Small intestine (tissue), 7 donors: ENCODE measurements around the gene UPK3A. TPM values are rescaled to one million over a fixed set of nuclear protein-coding genes. Genes with fewer than 3 reads are reported as not detected.

ENCODE experiments used
- DNase-seq, 2 donors: peaks; one replicate each; pipeline versions ENCODE4 v3.0.0 to v3.0.0-alpha.2; 2013
- FAIRE-seq: peaks from 2 replicates; lab custom pipeline; 2012; peaks lifted over from hg19 to GRCh38; lab: Jason Lieb, UNC
- H3K27ac ChIP-seq, 3 donors: one replicate each; pipeline ENCODE4 v1.5.1; 2013; ENCODE audit warnings: low read length in 2 of 3, mild to moderate bottlenecking in 2 of 3, control low read depth in 1 of 3, inconsistent platforms in 1 of 3, low read depth in 1 of 3, moderate library complexity in 1 of 3
- H3K27me3 ChIP-seq, 3 donors: one replicate each; pipeline ENCODE4 v1.6.1; 2013; ENCODE audit warnings: low read length in 3 of 3, inconsistent platforms in 1 of 3; ENCODE audit not compliant: control insufficient read depth in 3 of 3, insufficient read depth in 3 of 3
- H3K36me3 ChIP-seq, 3 donors: one replicate each; pipeline ENCODE4 v1.6.1; 2013; ENCODE audit warnings: low read length in 3 of 3, inconsistent platforms in 1 of 3, low read depth in 1 of 3, mild to moderate bottlenecking in 1 of 3, moderate library complexity in 1 of 3; ENCODE audit not compliant: control insufficient read depth in 3 of 3, insufficient read depth in 2 of 3
- H3K4me1 ChIP-seq, 3 donors: one replicate each; pipeline ENCODE4 v1.6.1; 2013; ENCODE audit warnings: low read length in 2 of 3, inconsistent platforms in 1 of 3, low read depth in 1 of 3, mild to moderate bottlenecking in 1 of 3, moderate library complexity in 1 of 3; ENCODE audit not compliant: control insufficient read depth in 3 of 3, insufficient read depth in 2 of 3
- H3K4me3 ChIP-seq, 3 donors: one replicate each; pipeline ENCODE4 v1.5.1; 2013; ENCODE audit warnings: low read length in 3 of 3, control low read depth in 1 of 3, inconsistent platforms in 1 of 3, low read depth in 1 of 3, mild to moderate bottlenecking in 1 of 3, moderate library complexity in 1 of 3
- H3K9me3 ChIP-seq, 2 donors: one replicate each; pipeline ENCODE4 v1.6.1; 2013; ENCODE audit warnings: low read depth in 1 of 2, low read length in 1 of 2; ENCODE audit not compliant: control insufficient read depth in 2 of 2, insufficient read depth in 1 of 2
- WGBS, 3 donors: extraction: QIAGEN DNeasy Blood & Tissue Kit; methylation state at CpG; one replicate each; pipeline ENCODE4 v1.1.7; 2013; 5-methylcytosine and 5-hydroxymethylcytosine counted together
- polyA plus RNA-seq, 4 donors: library from polyadenylated mRNA; stranded (reverse) in 3 of 4; unstranded in 1 of 4; fragments of 200-250 nt in 3 of 4; fragments of 120-200 nt in 1 of 4; gene quantifications; one replicate each; pipeline versions ENCODE4 v1.2.1 to v1.2.3, GENCODE V29; 2013
- donor health status: healthy with polysubstance abuse.
- donor health status: control.
- donor health status: control.
- donor health status: Bipolar disorder and iron deficiency.
- donor health status: healthy.

The UPK3A gene
- polyA plus RNA-seq, 4 donors: 0.36 to 306 TPM; not detected in 2

- Histone ChIP-seq H3K36me3 (peaks cover 6 to 82% (median 7%) of the 10 kb centered on the region in 3 donors), H3K9me3 (no peaks in the 10 kb centered on the region), H3K27me3 (no peaks in the 10 kb centered on the region), H3K27ac (no peak overlapping the region), H3K4me1 (no peaks in the 10 kb centered on the region), H3K4me3 (no peak overlapping the region)
- DNase-seq (peak in 1 of 2 donors; percentile 68), FAIRE-seq (no peak)
- WGBS, 3 donors: 66 to 76% (median 75%) methylated on average over 8 of the region's 8 CpGs
These were observed 44.2 kb downstream of the UPK3A start for GRCh38 chr22:45328822-45329529.

- no peaks in the 10 kb centered on the region for H3K9me3 ChIP-seq
- peak in 1 of 2 donors; percentile 70 for DNase-seq
- WGBS, 3 donors: 83 to 95% (median 90%) methylated on average over 12 of the region's 12 CpGs
- no peak overlapping the region for H3K27ac ChIP-seq
- H3K36me3 ChIP-seq: peaks cover 5 to 78% (median 6%) of the 10 kb centered on the region in 3 donors
- no peak for FAIRE-seq
- no peak overlapping the region for H3K4me3 ChIP-seq
- no peaks in the 10 kb centered on the region for H3K4me1 ChIP-seq
- no peaks in the 10 kb centered on the region for H3K27me3 ChIP-seq
These were observed 44.8 kb downstream of the UPK3A start for GRCh38 chr22:45329530-45329936.

GRCh38 chr22:45330548-45330947 is 45.8 kb downstream of the UPK3A start:
- DNase-seq (no peak), FAIRE-seq (no peak)
- no peaks in the 10 kb centered on the region for H3K9me3 ChIP-seq
- peaks cover 6 to 79% (median 9%) of the 10 kb centered on the region in 3 donors for H3K36me3 ChIP-seq
- 95 to 97% (median 96%) methylated on average over 19 of the region's 19 CpGs for WGBS, 3 donors
- no peak overlapping the region for H3K4me3 ChIP-seq
- no peaks in the 10 kb centered on the region for H3K27me3 ChIP-seq
- H3K4me1 ChIP-seq: no peaks in the 10 kb centered on the region
- H3K27ac ChIP-seq: no peak overlapping the region

GRCh38 chr22:45331486-45331885 is 46.7 kb downstream of the UPK3A start:
- Histone ChIP-seq H3K9me3 (no peaks in the 10 kb centered on the region), H3K27ac (no peak overlapping the region), H3K36me3 (peaks cover 6 to 80% (median 9%) of the 10 kb centered on the region in 3 donors), H3K4me1 (peaks cover 0 to 3% (median 0%) of the 10 kb centered on the region in 3 donors), H3K4me3 (no peak overlapping the region), H3K27me3 (no peaks in the 10 kb centered on the region)
- 90 to 94% (median 91%) methylated on average over 9 of the region's 9 CpGs for WGBS, 3 donors
- no peak for FAIRE-seq
- no peak for DNase-seq

GRCh38 chr22:45332001-45332400 is 47.3 kb downstream of the UPK3A start:
- FAIRE-seq (no peak), DNase-seq (no peak)
- Histone ChIP-seq H3K27me3 (no peaks in the 10 kb centered on the region), H3K4me1 (peaks cover 0 to 8% (median 0%) of the 10 kb centered on the region in 3 donors), H3K27ac (no peak overlapping the region), H3K36me3 (peaks cover 6 to 84% (median 9%) of the 10 kb centered on the region in 3 donors), H3K9me3 (no peaks in the 10 kb centered on the region), H3K4me3 (no peak overlapping the region)
- 96 to 98% (median 98%) methylated on average over 7 of the region's 7 CpGs for WGBS, 3 donors

GRCh38 chr22:45334068-45334467 is 49.3 kb downstream of the UPK3A start:
- 48 to 62% (median 49%) methylated on average over 5 of the region's 5 CpGs for WGBS, 3 donors
- H3K9me3 ChIP-seq: no peaks in the 10 kb centered on the region
- peaks cover 0 to 8% (median 0%) of the 10 kb centered on the region in 3 donors for H3K4me1 ChIP-seq
- DNase-seq (peak in 1 of 2 donors; percentile 19), FAIRE-seq (no peak)
- H3K4me3 ChIP-seq: no peak overlapping the region
- H3K27me3 ChIP-seq: no peaks in the 10 kb centered on the region
- no peak overlapping the region for H3K27ac ChIP-seq
- peaks cover 6 to 79% (median 6%) of the 10 kb centered on the region in 3 donors for H3K36me3 ChIP-seq

- H3K4me3 ChIP-seq: no peak overlapping the region
- FAIRE-seq (no peak), DNase-seq (no peak)
- H3K36me3 ChIP-seq: peaks cover 6 to 78% (median 6%) of the 10 kb centered on the region in 3 donors
- H3K27me3 ChIP-seq: no peaks in the 10 kb centered on the region
- WGBS, 3 donors: 93 to 97% (median 95%) methylated on average over 9 of the region's 9 CpGs
- no peak overlapping the region for H3K27ac ChIP-seq
- H3K9me3 ChIP-seq: no peaks in the 10 kb centered on the region
- peaks cover 0 to 8% (median 0%) of the 10 kb centered on the region in 3 donors for H3K4me1 ChIP-seq
These were observed 49.8 kb downstream of the UPK3A start for GRCh38 chr22:45334528-45334927.

GRCh38 chr22:45335021-45335818 is 50.5 kb downstream of the UPK3A start:
- H3K36me3 ChIP-seq: peaks cover 6 to 77% (median 9%) of the 10 kb centered on the region in 3 donors
- FAIRE-seq: no peak
- 81 to 85% (median 85%) methylated on average over 26 of the region's 26 CpGs for WGBS, 3 donors

More at GRCh38 chr22:45335021-45335818, 50.5 kb downstream of the UPK3A start:
- no peak overlapping the region for H3K4me3 ChIP-seq
- H3K4me1 ChIP-seq: peaks cover 0 to 8% (median 0%) of the 10 kb centered on the region in 3 donors
- H3K9me3 ChIP-seq: no peaks in the 10 kb centered on the region
- no peak overlapping the region for H3K27ac ChIP-seq
- no peak for DNase-seq
- no peaks in the 10 kb centered on the region for H3K27me3 ChIP-seq
